ENCODE data around the gene SPATS2. TPM values are rescaled to one million over a fixed set of nuclear protein-coding genes. Genes with fewer than 3 reads are reported as not detected.
A peak's percentile ranks its signal among the peaks of the same experiment; 100 is the strongest.

SPATS2 gene
- total and polyA plus RNA-seq, 2 of the 4 experiments (the other 2 are of a cell fraction), result 50.6 to 63.3 TPM

DNA sequence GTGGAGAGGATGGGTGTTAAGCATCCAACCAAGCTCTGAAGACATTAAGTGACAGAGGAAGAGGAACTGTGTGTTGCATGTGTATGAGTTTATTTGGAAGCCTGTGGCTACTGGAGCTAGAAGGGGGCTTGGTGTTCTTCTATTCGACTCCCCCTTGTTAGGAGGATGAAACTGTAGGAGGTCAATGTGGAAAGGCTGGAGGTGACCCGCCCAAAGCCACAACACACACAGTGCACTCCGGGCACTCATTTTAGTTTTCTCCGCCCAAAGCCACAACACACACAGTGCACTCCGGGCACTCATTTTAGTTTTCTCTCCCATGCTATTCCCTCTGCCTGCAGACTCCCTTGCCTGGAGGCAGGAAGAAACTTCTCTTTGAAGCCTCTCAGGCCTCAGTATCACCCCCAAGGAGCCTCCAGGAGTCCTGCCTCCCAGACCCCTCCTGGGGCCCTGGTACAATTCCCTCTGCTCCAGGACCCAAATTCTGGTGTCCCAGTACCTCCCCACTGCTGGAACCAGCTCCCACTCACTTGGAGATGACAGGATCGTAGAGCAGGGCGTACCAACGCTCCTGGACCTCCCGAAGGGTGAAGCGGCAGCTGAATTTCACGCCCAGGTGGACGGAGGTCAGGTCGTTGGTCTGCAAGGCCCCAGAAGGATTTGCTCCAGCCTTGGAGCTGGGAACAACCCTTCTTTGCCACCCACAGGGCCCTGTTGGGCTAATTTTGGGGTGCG, 196.9 kb downstream of the SPATS2 start (continued):
- no peak for TF ChIP-seq SMC3 (IDR thresholded peaks at IDR 0.05; ENCODE audit: low read depth, low read length)

DNA sequence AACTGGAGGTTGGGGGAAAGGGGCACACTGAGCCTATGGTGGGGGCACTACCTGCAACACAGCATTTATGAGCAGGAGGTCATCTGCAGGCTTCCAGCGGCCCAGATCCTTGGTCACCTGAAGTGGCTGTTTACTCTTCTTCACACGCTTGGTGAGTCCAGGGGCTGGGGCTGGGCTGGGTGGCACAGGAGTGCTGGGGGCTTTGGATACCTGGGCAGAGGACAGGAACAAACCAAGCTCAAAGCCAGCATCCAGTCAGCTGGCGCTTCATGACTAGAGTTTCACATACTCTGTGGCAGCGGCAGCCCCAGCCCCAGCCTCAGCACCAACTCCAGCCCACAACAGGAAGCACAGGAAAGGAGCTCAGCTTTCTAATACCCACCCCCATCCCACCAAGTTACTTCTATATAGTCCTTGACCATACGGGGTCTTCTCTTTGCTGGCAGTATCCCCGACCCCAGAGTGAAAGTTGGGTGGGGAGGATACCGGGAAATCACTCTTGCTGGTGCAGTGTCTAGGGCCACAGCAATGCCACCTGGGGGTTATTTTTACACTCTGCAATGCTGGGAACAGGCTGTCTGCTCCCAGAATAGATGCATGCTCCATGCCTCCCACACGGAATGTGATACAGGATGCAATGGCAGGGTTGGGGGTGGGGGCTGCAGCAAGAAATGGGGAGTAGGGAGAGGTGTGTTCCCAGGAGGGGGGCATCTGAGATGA, 197.6 kb downstream of the SPATS2 start:
- Histone ChIP-seq H4K8ac (ENCODE audit: low read depth in 2 of 2, low read length in 2 of 2) (no peak overlapping the region), H3K23ac (ENCODE audit: low read depth, low read length) (no peak overlapping the region), H3K4me1 (ENCODE audit: control insufficient read depth, insufficient read depth, low read length) (peaks cover 2% of the 10 kb centered on the region; the same call in 1 of the 2 replicates), H3K9me1 (ENCODE audit: insufficient read depth, low read length) (0 out of 2 replicates have a peak, but pooled peaks cover 3% of the 10 kb centered on the region), H3K79me1 (ENCODE audit: low read depth in 1 of 2, low read length in 2 of 2) (peaks cover 31 to 48% of the 10 kb centered on the region in 2 experiments), H3K9me3 (ENCODE audit: control insufficient read depth, insufficient read depth, low read length) (no peaks in the 10 kb centered on the region), H3K9ac (ENCODE audit: low read depth, low read length) (no peak overlapping the region), H2AFZ (replicated peaks; ENCODE audit: low read length, poor library complexity) (no peak overlapping the region), H3K36me3 (ENCODE audit: control insufficient read depth, insufficient read depth, low read length) (peaks cover 36% of the 10 kb centered on the region), H4K91ac (ENCODE audit: insufficient read depth, low read depth, low read length) (no peak overlapping the region), H2BK15ac (ENCODE audit: low read depth, low read length) (no peak overlapping the region), H2AK9ac (replicated peaks; ENCODE audit: low read depth, low read length, poor library complexity) (peak overlapping the region; percentile 57), H3K4ac (ENCODE audit: low read depth, low read length) (no peak overlapping the region), H3K14ac (replicated peaks; ENCODE audit: low read depth, low read length) (no peak overlapping the region), H4K5ac (ENCODE audit: low read depth, low read length) (no peak overlapping the region), H2BK5ac (ENCODE audit: low read depth, low read length, poor library complexity, severe bottlenecking) (no peak overlapping the region), H2BK20ac (ENCODE audit: low read depth, low read length) (no peak overlapping the region), H3K4me2 (ENCODE audit: low read depth, low read length) (no peak overlapping the region), H4K20me1 (ENCODE audit: insufficient read depth, low read length) (peaks cover 5% of the 10 kb centered on the region; the same call in 1 of the 2 replicates), H2BK120ac (ENCODE audit: low read depth, low read length) (no peak overlapping the region), H3K27ac (ENCODE audit: insufficient read depth, low read length) (no peak overlapping the region), H3K27me3 (ENCODE audit: control insufficient read depth, insufficient read depth, low read length) (no peaks in the 10 kb centered on the region), H3K56ac (ENCODE audit: extremely low read depth, insufficient read depth, low read length) (no peak overlapping the region), H3K18ac (ENCODE audit: low read depth, low read length) (no peak overlapping the region), H3K4me3 (ENCODE audit: insufficient read depth, low read depth, low read length) (no peak overlapping the region), H2AK5ac (ENCODE audit: low read depth, low read length) (no peak overlapping the region)
- intact Hi-C loops (cut with micrococcal nuclease), result no loop called here
- DNase-seq (no peak), ATAC-seq (ENCODE audit: low read depth) (no peak)
- ChIA-PET POLR2A (ENCODE audit: unreplicated experiment) (no interaction called here), CTCF (no interaction called here)
- in situ Hi-C loops (cut with MboI; ENCODE audit: low sequenced_read_pairs), result no loop called here
- dilution Hi-C loops (cut with HindIII; ENCODE audit: low sequenced_read_pairs, unreplicated experiment), result no loop called here
- no TSS peak for BruUV-seq (replicated peaks)
- TF ChIP-seq CHD1 (IDR thresholded peaks at IDR 0.05; ENCODE audit: low read depth, low read length), result no peak
- TF ChIP-seq, protein P1, sequence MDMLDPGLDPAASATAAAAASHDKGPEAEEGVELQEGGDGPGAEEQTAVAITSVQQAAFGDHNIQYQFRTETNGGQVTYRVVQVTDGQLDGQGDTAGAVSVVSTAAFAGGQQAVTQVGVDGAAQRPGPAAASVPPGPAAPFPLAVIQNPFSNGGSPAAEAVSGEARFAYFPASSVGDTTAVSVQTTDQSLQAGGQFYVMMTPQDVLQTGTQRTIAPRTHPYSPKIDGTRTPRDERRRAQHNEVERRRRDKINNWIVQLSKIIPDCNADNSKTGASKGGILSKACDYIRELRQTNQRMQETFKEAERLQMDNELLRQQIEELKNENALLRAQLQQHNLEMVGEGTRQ (IDR thresholded peaks at IDR 0.05; ENCODE audit: low read depth, low read length), result no peak
- TF ChIP-seq RAD21 (IDR thresholded peaks at IDR 0.05; ENCODE audit: low read length), result no peak
- TF ChIP-seq MAFK (IDR thresholded peaks at IDR 0.05; ENCODE audit: low read depth, low read length), result no peak
- TF ChIP-seq, protein P2, sequence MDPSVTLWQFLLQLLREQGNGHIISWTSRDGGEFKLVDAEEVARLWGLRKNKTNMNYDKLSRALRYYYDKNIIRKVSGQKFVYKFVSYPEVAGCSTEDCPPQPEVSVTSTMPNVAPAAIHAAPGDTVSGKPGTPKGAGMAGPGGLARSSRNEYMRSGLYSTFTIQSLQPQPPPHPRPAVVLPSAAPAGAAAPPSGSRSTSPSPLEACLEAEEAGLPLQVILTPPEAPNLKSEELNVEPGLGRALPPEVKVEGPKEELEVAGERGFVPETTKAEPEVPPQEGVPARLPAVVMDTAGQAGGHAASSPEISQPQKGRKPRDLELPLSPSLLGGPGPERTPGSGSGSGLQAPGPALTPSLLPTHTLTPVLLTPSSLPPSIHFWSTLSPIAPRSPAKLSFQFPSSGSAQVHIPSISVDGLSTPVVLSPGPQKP (IDR thresholded peaks at IDR 0.05; ENCODE audit: borderline replicate concordance, low read depth, low read length), result no peak
- TF ChIP-seq RCOR1 (IDR thresholded peaks at IDR 0.05; ENCODE audit: insufficient replicate concordance, low read length), result no peak
- TF ChIP-seq MXI1 (IDR thresholded peaks at IDR 0.05; ENCODE audit: borderline replicate concordance, low read depth, low read length), result no peak
- no peak for TF ChIP-seq BHLHE40 (IDR thresholded peaks at IDR 0.05; ENCODE audit: low read depth, low read length)
- TF ChIP-seq NFE2L2 (IDR thresholded peaks at IDR 0.05; ENCODE audit: low read depth, low read length), result no peak
- WGBS, 2 experiments (ENCODE audit: extremely low coverage in 2 of 2, insufficient read length in 1 of 2), result 80% methylated on average over 1 of the region's 8 CpGs; no CpG with 5 or more reads in 1 of the 2 experiments

All from IMR-90 (cell line).